SU-DHL-6 (cell line): ENCODE measurements around the gene CTNND2.

Experiments used
- CTCF ChIP-seq: fragments of 200-600 bp; sonication (generic); IDR thresholded peaks from one replicate; pipeline ENCODE4 v1.5.1; 2017; ENCODE audit warnings: antibody characterized with exemption, mild to moderate bottlenecking, low read length, moderate library complexity; ENCODE audit not compliant: insufficient read depth, poor library complexity, severe bottlenecking
- EZH2phosphoT487 ChIP-seq: fragments of 200-600 bp; sonication (generic), shearing (Covaris generic); conservative IDR thresholded peaks from 2 replicates; pipeline ENCODE4 v1.6.1; 2018; ENCODE audit warnings: mild to moderate bottlenecking, antibody characterized with exemption, low read length, moderate library complexity, mixed read lengths

- TF ChIP-seq CTCF (no peak), EZH2phosphoT487 (no peak)
These were observed 682.1 kb downstream of the CTNND2 start for GRCh38 chr5:11222169-11222568.
